ENCODE data around the gene UBE2O. TPM values are rescaled to one million over a fixed set of nuclear protein-coding genes. Genes with fewer than 3 reads are reported as not detected.

The UBE2O gene
- total and polyA plus RNA-seq, 2 experiments from 2014 or later, result 28.5 to 62.6 TPM

DNA sequence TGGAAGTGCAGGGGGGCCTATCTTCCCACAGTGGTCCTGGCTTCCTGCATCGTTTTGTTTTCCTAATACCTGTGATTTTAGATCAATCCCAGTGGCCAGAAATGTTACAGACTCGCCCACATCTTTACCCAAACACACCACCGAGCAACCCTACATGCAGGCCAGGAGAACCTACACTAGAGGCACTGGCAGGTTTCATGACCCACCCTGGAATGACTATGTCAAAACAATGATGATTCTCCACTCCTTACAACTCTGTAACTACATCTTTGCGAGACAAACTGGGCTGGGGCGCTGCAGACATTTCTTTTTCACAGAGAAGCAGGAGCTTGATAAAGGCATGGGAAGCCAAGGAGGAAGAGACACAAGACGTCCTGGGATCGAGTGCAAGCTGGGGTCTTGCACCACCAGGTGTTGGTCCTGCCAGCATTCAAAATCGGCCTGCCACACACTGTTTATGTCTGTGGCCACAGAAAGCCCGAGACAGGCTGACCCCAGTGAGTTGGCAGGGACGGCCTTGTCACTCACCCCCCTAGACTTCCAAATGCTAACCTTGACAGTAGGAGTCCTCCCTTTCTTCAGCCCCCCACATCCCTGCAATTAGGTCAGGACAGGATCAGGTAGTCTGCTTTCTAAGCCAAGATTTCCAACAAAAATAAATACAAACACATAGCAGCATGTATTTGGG is 32.5 kb downstream of the UBE2O start:
- peak overlapping the region; percentile 83 for H3K27ac ChIP-seq
- no peaks in the 10 kb centered on the region for H3K27me3 ChIP-seq
- H3K4me3 ChIP-seq, result no peak overlapping the region
- no peaks in the 10 kb centered on the region for H3K9me3 ChIP-seq (ENCODE audit: low read depth)
- no peak for DNase-seq (ENCODE audit: low read depth in 1 of 2, low spot score in 1 of 2)
- peaks cover 34% of the 10 kb centered on the region for H3K4me1 ChIP-seq (ENCODE audit: low read depth)
- TF ChIP-seq, protein P1, sequence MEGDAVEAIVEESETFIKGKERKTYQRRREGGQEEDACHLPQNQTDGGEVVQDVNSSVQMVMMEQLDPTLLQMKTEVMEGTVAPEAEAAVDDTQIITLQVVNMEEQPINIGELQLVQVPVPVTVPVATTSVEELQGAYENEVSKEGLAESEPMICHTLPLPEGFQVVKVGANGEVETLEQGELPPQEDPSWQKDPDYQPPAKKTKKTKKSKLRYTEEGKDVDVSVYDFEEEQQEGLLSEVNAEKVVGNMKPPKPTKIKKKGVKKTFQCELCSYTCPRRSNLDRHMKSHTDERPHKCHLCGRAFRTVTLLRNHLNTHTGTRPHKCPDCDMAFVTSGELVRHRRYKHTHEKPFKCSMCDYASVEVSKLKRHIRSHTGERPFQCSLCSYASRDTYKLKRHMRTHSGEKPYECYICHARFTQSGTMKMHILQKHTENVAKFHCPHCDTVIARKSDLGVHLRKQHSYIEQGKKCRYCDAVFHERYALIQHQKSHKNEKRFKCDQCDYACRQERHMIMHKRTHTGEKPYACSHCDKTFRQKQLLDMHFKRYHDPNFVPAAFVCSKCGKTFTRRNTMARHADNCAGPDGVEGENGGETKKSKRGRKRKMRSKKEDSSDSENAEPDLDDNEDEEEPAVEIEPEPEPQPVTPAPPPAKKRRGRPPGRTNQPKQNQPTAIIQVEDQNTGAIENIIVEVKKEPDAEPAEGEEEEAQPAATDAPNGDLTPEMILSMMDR (IDR thresholded peaks at IDR 0.05; ENCODE audit: low read depth, low read length), result no peak
- no peaks in the 10 kb centered on the region for H3K36me3 ChIP-seq

DNA sequence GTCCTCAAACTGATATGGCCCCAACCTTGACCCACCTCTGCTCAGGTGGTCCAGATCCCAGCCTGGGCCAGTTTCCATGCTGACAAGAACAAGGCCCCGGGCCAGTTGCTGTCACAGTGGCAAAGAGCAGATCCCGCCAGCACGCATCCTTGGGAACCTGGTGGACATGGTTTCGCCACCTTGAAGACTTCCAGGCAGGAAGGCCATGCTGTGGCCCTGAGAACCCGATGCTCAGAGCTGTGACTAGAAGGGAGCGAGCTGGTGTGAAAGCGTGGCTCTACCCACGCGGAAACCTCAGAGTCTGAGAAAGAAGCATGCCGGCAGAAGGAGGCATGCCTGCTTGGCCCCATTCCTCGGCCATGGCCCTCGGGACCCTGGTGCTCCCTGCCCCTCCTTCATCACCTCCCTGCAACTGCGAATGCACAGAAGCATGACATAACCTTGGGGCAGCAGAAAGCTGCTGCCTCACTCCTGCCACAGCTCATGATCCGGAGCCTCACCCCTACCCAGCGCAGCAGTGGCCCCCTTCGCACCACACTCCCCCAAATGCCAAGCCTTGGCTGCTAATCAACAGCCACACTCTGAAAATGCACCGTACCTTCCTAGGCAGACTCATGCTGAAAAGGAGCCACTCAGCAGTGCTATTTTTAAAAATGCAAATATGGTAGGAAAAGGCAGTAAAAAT is 33.2 kb downstream of the UBE2O start:
- Histone ChIP-seq H3K27ac (peak overlapping the region; percentile 83), H3K36me3 (no peaks in the 10 kb centered on the region), H3K27me3 (no peaks in the 10 kb centered on the region), H3K4me1 (ENCODE audit: low read depth) (peaks cover 41% of the 10 kb centered on the region), H3K9me3 (ENCODE audit: low read depth) (no peaks in the 10 kb centered on the region), H3K4me3 (no peak overlapping the region)
- no peak for DNase-seq (ENCODE audit: low read depth in 1 of 2, low spot score in 1 of 2)
- TF ChIP-seq, protein P1 (IDR thresholded peaks at IDR 0.05; ENCODE audit: low read depth, low read length), result no peak

DNA sequence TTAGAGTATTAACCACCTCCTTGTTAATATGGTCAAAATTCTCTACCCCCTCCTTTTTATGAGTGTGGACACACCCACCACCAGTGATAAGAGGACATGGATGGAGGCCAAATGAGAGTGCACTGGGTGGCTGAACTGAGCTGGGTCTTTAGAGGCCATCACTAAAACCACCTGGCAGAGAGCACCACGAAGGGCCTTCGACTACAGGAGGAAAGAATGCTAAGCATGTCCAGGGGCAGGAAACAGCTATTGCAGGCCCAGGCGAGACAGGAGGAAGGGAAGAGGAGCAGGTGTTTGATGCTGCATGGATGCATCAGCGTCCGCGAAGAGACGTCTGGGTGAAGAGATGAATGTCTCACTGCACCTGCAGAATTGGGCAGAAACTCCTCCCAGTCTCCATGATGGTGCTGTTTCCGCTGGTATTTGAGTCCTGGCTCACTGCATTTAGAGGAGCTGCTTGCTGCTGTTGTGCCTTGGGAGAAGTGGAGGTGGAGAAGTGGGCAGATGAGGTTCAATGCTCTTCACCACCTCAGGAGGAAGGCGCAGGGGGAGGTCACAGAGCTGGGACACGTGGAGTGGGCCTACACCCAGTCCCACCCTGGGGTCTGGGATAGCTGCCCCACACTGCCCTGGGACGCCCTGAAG is 35.3 kb downstream of the UBE2O start:
- H3K9me3 ChIP-seq (ENCODE audit: low read depth), result no peaks in the 10 kb centered on the region
- H3K27ac ChIP-seq, result peak overlapping the region; percentile 4
- no peaks in the 10 kb centered on the region for H3K27me3 ChIP-seq
- no peak for DNase-seq (ENCODE audit: low read depth in 1 of 2, low spot score in 1 of 2)
- TF ChIP-seq, protein P1 (IDR thresholded peaks at IDR 0.05; ENCODE audit: low read depth, low read length), result no peak
- no peaks in the 10 kb centered on the region for H3K36me3 ChIP-seq
- no peak overlapping the region for H3K4me3 ChIP-seq
- peaks cover 55% of the 10 kb centered on the region for H3K4me1 ChIP-seq (ENCODE audit: low read depth)

DNA sequence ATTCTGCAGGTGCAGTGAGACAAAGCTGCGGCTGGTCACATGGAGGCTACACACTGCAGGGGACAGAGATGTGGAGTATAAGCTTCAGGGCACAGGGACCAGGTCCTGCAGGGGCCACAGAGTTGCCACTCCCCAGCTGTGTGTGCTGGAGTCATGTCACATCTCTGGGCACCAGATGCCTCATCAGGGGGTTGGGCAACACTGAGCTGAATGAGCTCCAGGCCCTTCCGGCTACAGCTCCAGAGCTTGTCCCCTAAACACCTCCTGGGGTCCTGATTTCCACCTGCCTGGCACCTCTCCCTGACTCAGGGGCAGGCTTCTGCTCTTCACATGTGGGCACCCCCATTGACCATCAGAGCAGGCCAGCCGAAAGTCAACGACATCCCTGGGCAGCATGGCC is 36.1 kb downstream of the UBE2O start:
- no peak overlapping the region for H3K4me3 ChIP-seq

DNA sequence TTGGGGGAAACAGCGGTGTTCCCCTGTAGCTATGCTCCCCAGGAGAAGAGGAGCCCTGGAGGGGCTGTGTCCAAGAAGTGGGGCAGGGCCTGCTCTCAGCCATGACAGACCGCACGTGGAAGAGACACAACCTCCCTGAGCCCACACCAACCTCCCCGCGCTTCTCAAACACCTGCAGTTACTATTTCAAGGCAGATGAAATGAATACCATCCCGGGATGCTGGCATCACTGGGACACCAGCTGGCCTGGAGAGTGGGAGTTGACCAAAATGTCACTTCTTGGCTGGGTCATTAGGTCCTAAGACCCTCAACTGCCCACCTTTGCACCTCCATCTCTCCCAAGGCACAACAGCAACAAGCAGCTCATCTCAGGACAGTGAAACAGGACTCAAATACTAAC is 36.5 kb downstream of the UBE2O start:
- H3K36me3 ChIP-seq, result no peaks in the 10 kb centered on the region
- no peaks in the 10 kb centered on the region for H3K27me3 ChIP-seq
- TF ChIP-seq, protein P1 (IDR thresholded peaks at IDR 0.05; ENCODE audit: low read depth, low read length), result no peak
- H3K4me3 ChIP-seq, result no peak overlapping the region
- no peaks in the 10 kb centered on the region for H3K9me3 ChIP-seq (ENCODE audit: low read depth)
- H3K27ac ChIP-seq, result no peak overlapping the region
- peaks cover 52% of the 10 kb centered on the region for H3K4me1 ChIP-seq (ENCODE audit: low read depth)
- no peak for DNase-seq (ENCODE audit: low read depth in 1 of 2, low spot score in 1 of 2)

More for the DNA sequence above, 36.1 kb downstream of the UBE2O start:
- Histone ChIP-seq H3K9me3 (ENCODE audit: low read depth) (no peaks in the 10 kb centered on the region), H3K27me3 (no peaks in the 10 kb centered on the region), H3K4me1 (ENCODE audit: low read depth) (peaks cover 55% of the 10 kb centered on the region), H3K36me3 (no peaks in the 10 kb centered on the region), H3K27ac (no peak overlapping the region)
- TF ChIP-seq, protein P1 (IDR thresholded peaks at IDR 0.05; ENCODE audit: low read depth, low read length), result no peak
- no peak for DNase-seq (ENCODE audit: low read depth in 1 of 2, low spot score in 1 of 2)
